ENCODE data around the gene AP1B1.

DNA sequence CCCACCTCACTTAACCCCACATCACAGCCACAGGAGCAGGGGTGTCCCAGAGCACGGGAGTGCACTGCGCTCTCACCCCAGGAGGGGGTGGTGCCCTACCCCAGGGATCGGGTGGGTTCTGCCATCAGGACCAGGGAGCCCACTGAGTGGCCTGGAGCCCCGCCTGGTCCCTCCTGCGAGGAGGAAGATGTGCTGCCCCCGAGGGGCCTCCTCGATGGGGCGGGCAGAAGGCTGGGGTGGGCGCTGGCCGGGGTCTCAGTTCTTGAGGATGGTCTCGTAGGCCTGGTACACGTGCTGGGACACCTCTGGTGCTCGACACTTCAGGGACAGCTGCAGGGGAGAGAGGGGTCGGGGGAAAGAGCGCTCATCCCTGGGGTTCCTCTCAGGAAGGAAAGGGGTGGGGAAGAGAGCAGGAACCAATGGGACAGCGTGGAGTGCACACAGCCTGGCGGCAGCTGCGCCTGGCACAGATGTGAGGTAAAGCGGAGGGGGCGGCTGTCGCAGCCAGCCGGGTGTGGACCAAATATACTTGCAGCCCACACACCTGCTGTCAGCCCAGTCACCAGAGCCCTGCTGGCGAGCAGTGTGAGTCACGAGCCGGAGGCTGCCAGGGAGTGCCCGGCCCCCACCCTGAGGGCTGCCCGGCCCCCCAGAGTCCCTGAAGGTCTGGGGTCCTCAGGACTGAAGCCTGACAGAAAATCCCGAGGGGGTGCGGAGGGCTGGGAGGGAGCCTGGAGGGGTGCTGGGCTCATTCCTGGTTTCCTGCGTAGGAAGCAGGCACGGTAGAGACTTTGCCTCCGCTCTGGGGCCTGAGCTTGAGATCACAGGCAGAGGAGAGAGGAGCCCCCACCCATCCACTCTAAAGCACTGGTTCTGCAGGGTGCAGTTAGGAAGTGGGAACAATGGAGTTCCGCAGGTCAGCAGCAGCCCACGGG, 59.5 kb downstream of the AP1B1 start:
- TF ChIP-seq, protein P1, sequence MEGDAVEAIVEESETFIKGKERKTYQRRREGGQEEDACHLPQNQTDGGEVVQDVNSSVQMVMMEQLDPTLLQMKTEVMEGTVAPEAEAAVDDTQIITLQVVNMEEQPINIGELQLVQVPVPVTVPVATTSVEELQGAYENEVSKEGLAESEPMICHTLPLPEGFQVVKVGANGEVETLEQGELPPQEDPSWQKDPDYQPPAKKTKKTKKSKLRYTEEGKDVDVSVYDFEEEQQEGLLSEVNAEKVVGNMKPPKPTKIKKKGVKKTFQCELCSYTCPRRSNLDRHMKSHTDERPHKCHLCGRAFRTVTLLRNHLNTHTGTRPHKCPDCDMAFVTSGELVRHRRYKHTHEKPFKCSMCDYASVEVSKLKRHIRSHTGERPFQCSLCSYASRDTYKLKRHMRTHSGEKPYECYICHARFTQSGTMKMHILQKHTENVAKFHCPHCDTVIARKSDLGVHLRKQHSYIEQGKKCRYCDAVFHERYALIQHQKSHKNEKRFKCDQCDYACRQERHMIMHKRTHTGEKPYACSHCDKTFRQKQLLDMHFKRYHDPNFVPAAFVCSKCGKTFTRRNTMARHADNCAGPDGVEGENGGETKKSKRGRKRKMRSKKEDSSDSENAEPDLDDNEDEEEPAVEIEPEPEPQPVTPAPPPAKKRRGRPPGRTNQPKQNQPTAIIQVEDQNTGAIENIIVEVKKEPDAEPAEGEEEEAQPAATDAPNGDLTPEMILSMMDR (IDR thresholded peaks at IDR 0.05; ENCODE audit: control extremely low read depth in 1 of 3, insufficient read depth in 1 of 3, low read depth in 1 of 3, low read length in 3 of 3): no peak
- TF ChIP-seq PHF8 (conservative IDR thresholded peaks at IDR 0.05; ENCODE audit: low read depth, low read length) (no peak), RXRA (IDR thresholded peaks at IDR 0.05; ENCODE audit: insufficient read depth, low read depth, low read length) (no peak), POLR2AphosphoS5 (IDR thresholded peaks at IDR 0.05; ENCODE audit: low read depth, low read length) (no peak), SIN3A (conservative IDR thresholded peaks at IDR 0.05 in 1 of 2, IDR thresholded peaks at IDR 0.05 in 1 of 2; ENCODE audit: low read depth in 1 of 2, low read length in 2 of 2) (no peak), POLR2A (IDR thresholded peaks at IDR 0.05; ENCODE audit: control extremely low read depth in 1 of 2, low read depth in 2 of 2, low read length in 2 of 2) (no peak), GABPA (IDR thresholded peaks at IDR 0.05; ENCODE audit: borderline replicate concordance, insufficient read depth, low read length) (no peak)

Measured in H1 (cell line).